HuH-7 (cell line): Measurements from ENCODE around the gene USP48.
"Not testable (repeated sequence)": the region's sequence is repeated elsewhere in the genome, so short reads cannot be mapped to it uniquely, and the experiment has no call there.

ENCODE experiments used
- DNase-seq: peaks from one replicate; pipeline ENCODE4 v3.0.0; 2011; ENCODE audit warnings: low spot score

Gene USP48

DNA sequence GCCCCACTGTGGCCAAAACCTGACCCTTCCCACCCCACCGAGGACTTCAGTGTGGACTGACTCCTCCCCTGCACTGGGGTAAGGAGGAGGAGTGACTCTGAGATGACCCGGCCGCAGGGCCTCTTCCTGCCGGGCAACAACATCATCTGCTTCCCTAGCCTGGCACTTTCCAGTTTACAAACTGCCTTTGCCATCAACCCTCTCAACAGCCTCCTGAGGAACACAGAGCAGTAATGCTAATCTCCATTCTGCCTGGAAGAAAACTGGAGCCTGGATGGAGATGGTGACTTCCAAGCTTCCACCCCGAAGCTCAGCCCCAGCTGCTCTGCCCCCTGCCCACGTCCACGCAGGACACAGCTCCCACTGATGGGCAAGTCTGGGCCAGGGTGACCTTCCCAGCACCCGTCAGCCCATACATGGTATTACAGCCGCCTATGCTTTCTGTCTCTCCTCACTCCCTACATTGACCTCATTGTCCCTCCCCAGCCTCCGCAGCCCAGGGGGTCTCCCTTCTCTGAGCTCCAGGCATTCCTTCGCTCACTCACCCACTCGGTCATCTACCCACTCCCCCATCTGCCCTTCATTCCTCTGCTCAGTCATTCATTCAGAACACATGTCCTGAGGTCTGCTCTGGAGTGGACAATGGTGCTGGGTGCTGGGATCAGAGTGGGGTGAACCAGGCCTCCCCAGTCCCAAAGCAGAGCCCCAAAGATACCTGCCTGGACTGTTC, 148.0 kb downstream of the USP48 start:
- DNase-seq, result no peak

DNA sequence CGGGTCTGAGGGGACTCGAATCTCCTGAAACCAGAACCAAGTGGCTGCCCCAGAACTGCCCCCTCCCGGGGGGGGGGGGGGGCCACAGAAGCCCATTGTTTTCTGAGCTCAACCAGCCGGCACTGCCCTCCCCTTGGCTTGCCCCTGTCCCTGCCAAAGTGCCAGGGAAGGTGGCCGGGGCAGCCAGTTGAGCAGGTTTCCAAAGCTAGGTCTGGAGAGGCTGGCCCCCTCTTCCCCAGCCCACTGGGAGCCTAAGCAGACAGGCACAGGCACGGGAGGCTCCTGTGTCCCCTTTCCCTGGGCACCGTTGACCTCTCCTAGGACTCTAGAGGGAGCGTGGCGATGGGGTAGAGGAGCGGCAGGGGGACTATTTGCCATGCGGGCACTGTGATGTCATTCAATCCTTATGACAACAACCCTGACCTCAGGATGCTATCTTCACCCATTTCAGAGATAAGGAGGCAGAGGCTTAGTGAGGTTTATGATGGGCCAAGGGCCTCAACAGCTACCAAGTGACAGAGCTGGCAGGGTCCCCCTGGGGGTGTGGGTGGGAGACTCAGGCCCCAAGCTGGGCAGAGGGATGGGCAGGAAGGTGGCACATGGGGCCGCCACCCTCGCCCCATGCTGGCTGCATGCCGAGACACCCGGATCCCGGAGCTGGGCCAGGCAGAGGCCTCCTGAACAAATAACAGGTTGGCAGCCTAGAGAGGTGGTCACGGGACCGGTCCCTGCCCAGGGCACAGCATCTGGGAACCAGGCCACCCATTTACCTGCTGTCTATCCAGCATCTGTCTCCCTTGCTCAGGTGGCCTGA, 148.8 kb downstream of the USP48 start:
- no peak for DNase-seq

DNA sequence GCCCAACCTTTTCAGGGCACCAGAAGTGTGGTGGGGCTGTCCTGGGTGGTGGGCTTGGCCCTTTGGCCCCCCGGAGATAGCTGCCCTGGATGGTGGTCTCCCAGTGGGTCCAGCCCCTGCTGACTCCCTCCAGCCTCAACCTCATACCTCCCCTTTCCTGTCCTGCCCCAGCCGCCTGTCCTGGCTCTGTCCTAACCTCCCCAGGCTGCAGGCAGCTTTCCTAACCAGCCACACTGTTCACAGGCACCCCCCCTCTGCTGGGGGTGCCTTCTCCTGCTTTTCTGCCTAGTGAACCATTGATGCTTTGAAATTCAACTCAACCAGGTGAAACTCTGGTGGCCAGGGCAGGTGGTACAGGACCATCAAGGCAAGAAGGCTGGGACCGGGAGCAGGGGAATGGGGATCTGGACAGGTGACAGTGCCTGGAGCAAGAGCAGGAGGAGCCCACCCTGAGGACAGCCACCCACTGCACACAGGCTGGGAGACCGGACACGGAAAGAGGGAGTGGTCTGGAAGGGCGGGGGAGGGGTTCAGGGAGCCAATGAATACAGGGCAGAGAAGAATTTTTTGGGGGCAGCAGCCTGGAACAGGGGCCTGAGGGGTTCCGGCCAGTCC, 149.7 kb downstream of the USP48 start:
- DNase-seq, result no peak

DNA sequence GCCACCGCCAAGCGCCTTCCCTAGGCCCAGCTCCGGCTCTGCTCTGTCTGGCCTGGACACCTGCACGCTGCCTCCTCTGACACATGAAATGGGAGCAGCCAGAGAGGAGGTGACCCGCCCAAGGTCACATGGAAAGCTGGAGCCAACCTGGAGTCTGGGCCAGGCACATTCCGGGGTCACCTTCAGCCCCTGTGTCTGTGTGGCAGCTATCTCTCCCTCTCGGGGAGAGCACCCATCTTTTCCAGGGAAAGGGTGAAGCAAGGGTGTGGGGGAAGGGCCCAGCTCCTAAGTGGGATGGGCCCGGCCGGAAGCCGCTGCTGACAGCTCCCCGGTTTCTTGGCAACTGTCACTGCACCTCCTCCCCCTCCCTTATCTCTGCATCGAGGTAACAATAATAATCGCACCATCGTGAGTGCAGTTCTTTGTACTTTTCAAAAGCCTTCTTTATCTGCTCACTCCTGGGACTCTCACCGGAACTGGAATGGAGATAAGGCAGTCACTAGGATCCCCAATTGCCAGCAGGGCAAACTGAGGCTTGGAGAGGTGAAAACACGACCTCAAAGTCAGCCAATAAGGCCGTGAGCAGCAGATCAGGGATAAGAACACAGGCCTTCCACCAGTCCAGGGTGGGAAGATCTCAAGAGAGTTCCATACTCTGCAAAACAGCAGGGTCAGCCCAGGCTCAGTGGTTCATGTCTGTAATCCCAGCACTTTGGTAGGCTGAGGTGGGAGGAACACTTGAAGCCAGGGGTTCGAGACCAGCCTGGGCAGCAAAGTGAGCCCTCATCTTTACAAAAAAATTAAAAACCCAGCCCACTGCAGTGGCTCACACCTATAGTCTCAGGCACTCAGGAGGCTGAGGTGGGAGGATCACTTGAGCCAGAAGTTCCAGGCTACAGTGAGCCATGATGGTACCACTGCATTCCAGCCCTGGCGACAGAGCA, 150.7 kb downstream of the USP48 start:
- DNase-seq, result no peak

DNA sequence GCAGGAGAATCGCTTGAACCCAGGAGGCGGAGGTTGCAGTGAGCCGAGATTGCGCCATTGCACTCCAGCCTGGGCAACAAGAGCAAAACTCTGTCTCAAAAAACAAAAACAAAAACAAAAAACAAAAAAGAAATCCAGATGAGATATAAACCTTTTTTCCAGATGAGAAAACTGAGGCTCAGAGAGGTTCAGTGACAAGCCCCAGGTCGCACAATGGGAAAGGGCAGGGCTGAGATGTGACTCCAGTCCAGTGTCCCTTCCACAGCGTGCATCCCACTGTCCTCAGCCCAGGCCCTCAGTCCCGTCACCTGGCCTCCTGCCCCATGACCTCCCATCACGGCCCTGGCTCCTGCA, 151.4 kb downstream of the USP48 start:
- not testable (repeated sequence) for DNase-seq

DNA sequence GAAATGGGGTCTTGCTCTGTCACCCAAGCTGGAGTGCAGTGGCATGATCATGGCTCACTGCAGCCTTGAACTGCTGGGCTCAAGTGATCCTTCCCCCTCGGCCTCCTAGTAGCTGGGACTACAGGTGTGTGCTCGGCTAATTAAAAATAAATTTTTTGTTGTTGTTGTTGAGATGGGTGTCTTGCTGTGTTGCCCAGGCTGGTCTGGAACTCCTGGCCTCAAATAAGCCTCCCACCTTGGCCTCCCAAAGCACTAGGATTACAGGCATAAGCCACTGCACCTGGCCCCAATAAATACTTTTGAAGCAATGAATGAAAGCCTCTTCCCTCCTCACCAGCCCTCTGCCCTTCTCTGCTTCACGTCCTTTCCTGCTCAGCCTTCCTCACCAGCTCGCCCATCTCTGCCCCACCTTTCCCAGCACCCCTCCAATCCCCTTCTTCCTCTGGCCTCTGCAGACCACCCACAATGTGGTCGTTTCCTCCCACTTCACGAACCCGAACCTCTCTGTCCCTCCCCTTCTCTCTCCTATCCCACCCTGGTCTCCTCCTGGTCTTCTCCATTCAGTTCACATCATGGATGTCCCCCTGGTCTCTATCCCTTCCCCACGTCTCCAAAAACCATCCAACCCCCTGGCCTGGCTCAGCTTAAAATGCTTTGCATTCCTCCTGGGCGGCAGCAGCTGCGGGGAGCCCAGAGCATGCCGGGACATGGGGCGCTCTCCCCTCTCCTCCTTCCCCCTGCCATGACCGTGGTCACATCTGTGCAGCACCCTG, 152.2 kb downstream of the USP48 start:
- DNase-seq, result no peak

DNA sequence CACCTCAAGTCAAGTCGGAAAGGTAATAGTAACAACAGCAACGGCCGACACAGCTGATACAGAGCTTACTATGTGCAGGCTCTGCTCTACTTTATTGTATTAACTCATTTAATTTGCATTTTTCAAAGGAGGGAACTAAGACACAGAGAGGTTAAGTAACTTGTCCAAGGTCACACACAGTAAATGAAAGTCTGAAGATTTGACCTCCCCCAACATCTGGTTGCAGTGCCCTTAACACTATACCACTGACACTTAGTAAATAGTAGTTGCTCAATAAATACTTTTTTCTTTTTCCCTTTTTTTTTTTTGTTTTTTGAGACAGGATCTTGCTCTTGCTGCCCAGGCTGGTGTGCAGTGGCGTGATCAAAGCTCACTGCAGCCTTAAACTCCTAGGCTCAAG, 153.0 kb downstream of the USP48 start:
- no peak for DNase-seq

DNA sequence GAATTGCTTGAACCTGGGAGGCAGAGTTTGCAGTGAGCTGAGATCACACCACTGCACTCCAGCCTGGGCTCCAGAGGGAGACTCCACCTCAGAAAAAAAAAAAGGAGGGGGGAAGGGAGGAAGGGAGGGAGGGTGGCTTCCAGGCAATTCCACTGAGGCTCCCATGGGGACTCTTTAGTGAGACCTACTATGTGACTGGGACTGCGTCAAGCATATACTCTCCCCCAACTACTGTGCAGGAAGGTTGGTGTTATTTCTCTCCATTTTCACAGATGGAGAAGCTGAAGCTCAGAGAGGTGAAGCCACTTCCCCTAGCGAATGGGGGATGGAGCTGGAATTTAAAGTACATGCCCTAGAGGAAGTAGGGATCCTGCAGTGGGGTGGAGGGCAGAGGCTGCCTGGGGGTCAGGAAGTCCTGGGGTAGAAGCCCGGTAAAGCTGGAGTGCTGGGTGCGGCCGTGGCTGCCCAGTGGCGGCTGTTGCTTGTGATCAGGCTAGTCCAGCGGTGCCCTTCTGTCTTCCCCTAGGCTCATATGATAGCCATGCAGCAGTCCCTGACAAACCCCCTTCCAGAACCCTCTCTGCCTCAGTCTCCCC, 154.1 kb downstream of the USP48 start:
- DNase-seq, result no peak
